ENCODE data around the gene AKR1D1. TPM values are rescaled to one million over a fixed set of nuclear protein-coding genes. Genes with fewer than 3 reads are reported as not detected.

Gene AKR1D1
- total RNA-seq, 1 experiment from 2014 or later, result 0.10 TPM

- ChIA-PET RAD21 (ENCODE audit: low non-redundant PET in 1 of 2, low total read pairs in 2 of 2, uncharacterized antibody in 2 of 2, unreplicated experiment in 2 of 2) (no interaction called here), POLR2A (no interaction called here), CTCF (no interaction called here)
- Histone ChIP-seq H2AFZ (ENCODE audit: low read depth, low read length, poor library complexity, severe bottlenecking) (no peak overlapping the region), H3K9ac (ENCODE audit: low read length) (no peak overlapping the region), H3K27me3 (ENCODE audit: insufficient read depth, low read length) (no peaks in the 10 kb centered on the region), H3K27ac (ENCODE audit: low read depth, low read length) (no peak overlapping the region), H3K79me2 (ENCODE audit: insufficient read depth, low read length) (no peaks in the 10 kb centered on the region), H3K36me3 (ENCODE audit: control insufficient read depth in 1 of 2, insufficient read depth in 2 of 2, low read length in 2 of 2) (no peaks in the 10 kb centered on the region), H3K4me2 (ENCODE audit: low read length) (no peak overlapping the region), H3K4me3 (replicated peaks in 1 of 2; ENCODE audit: low read depth in 1 of 2, low read length in 2 of 2) (no peak overlapping the region), H3K9me3 (ENCODE audit: control insufficient read depth in 1 of 2, insufficient read depth in 1 of 2, low read depth in 1 of 2, low read length in 2 of 2) (no peaks in the 10 kb centered on the region), H4K20me1 (ENCODE audit: insufficient read depth) (no peaks in the 10 kb centered on the region), H3K4me1 (ENCODE audit: control insufficient read depth in 1 of 2, insufficient read depth in 2 of 2, low read length in 2 of 2) (peaks cover 0 to 5% of the 10 kb centered on the region in 2 experiments; a peak in 1 of 4 replicates), H3K9me2 (ENCODE audit: insufficient read depth) (no peaks in the 10 kb centered on the region)
- BruUV-seq (replicated peaks), result no TSS peak
- intact Hi-C loops (cut with micrococcal nuclease), result no loop called here
- ATAC-seq (no peak), DNase-seq (ENCODE audit: low read depth, low spot score) (no peak)
- TF ChIP-seq TCF7L2 (IDR thresholded peaks at IDR 0.05; ENCODE audit: borderline replicate concordance, extremely low read depth, insufficient read depth, insufficient read length), result no peak
- no peak for TF ChIP-seq ZFX (IDR thresholded peaks at IDR 0.05)
- no peak for TF ChIP-seq CTCF (IDR thresholded peaks at IDR 0.05 in 2 of 3, conservative IDR thresholded peaks at IDR 0.05 in 1 of 3; ENCODE audit: borderline replicate concordance in 1 of 3, insufficient read depth in 1 of 3, low read depth in 2 of 3, low read length in 2 of 3)
- no peak for TF ChIP-seq EGR1 (IDR thresholded peaks at IDR 0.05; ENCODE audit: low read depth)
- no peak for TF ChIP-seq CEBPB (IDR thresholded peaks at IDR 0.05; ENCODE audit: low read depth)
- no peak for TF ChIP-seq FOSL1 (IDR thresholded peaks at IDR 0.05; ENCODE audit: low read depth)
- no peak for TF ChIP-seq ELF1 (IDR thresholded peaks at IDR 0.05; ENCODE audit: borderline replicate concordance, low read depth)
- TF ChIP-seq EZH2 (IDR thresholded peaks at IDR 0.05), result no peak
- TF ChIP-seq REST (IDR thresholded peaks at IDR 0.05; ENCODE audit: low read depth), result no peak
- TF ChIP-seq ZBTB33 (IDR thresholded peaks at IDR 0.05; ENCODE audit: extremely low read depth, insufficient replicate concordance, low read length), result no peak
- no peak for TF ChIP-seq ATF3 (IDR thresholded peaks at IDR 0.05)
- no peak for TF ChIP-seq RAD21 (IDR thresholded peaks at IDR 0.05; ENCODE audit: low read depth)
- no peak for TF ChIP-seq POLR2AphosphoS5 (IDR thresholded peaks at IDR 0.05; ENCODE audit: low read depth, low read length)
- no peak for TF ChIP-seq EZH2phosphoT487 (IDR thresholded peaks at IDR 0.05; ENCODE audit: borderline replicate concordance)
- TF ChIP-seq MAX (IDR thresholded peaks at IDR 0.05), result no peak
- TF ChIP-seq ZNF274 (IDR thresholded peaks at IDR 0.05; ENCODE audit: low read depth, low read length), result no peak
- no peak for TF ChIP-seq CBX3 (IDR thresholded peaks at IDR 0.05; ENCODE audit: low read depth)
- TF ChIP-seq SRF (IDR thresholded peaks at IDR 0.05; ENCODE audit: low read depth), result no peak
These were observed 53.4 kb downstream of the AKR1D1 start for GRCh38 chr7:138129551-138130165.
